Left renal pelvis (tissue), 4 donors: ENCODE data around the gene GLRX5. TPM values are rescaled to one million over a fixed set of nuclear protein-coding genes. Genes with fewer than 3 reads are reported as not detected.

Experiments used
- DNase-seq, 4 donors: peaks; one replicate each; pipeline ENCODE4 v3.0.0-alpha.2; 2013; ENCODE audit warnings: low read depth in 4 of 4, low spot score in 3 of 4
- polyA plus RNA-seq, 4 donors: library from polyadenylated mRNA; unstranded; fragments of 120-200 nt; gene quantifications; one replicate each; pipeline ENCODE4 v1.2.1, GENCODE V29; 2013; ENCODE audit not compliant: insufficient read length in 4 of 4

Gene GLRX5
- polyA plus RNA-seq, 4 donors, result 70.2 to 95.1 (median 76.7) TPM

DNA sequence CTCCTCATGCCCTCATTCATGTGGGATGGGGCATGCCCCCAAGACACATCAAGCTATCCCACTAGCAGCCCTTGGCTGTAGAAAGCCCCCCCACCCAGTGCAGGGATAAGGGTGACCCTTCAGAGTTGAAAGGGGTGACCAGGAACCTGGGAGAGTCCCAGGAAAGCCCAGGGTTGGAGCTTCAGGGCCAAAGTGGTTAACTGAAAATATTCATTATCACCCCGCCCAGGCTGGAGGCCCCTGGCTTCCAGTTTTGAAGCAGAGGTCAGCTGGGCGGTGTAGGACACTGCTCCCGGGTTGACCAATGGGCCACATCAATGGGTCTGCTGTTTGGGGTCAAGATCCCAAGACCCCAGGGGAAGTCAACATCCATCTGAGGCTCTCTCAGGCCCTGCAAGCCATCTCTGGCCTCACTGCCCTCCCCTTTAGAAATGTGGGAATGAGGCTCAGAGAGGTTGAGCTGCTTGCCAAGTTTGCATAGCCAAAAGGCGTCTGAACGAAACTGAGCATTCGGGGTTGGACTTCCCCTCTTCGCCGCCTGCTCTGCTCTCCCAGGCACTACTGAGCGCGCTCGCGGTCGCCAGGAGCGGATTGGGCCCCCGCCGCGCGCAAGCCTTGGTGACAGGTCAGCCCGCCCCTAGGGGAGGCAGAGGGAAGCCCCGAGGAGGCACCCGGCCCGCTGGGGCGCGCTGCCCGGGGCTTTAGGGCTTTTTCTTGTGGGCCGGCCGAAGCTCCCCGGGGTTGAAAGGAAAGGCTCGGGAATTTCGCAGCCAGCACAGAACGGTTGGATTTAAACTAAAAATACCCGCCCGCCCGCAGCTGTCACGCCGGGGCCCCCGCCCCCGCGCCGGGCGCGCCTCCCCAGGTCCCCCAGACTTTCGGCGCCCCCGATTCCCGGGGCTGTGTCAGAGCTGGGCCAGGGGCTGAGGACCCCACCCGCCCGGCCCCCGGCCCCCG is 19.0 kb upstream of the GLRX5 start:
- no peak for DNase-seq

DNA sequence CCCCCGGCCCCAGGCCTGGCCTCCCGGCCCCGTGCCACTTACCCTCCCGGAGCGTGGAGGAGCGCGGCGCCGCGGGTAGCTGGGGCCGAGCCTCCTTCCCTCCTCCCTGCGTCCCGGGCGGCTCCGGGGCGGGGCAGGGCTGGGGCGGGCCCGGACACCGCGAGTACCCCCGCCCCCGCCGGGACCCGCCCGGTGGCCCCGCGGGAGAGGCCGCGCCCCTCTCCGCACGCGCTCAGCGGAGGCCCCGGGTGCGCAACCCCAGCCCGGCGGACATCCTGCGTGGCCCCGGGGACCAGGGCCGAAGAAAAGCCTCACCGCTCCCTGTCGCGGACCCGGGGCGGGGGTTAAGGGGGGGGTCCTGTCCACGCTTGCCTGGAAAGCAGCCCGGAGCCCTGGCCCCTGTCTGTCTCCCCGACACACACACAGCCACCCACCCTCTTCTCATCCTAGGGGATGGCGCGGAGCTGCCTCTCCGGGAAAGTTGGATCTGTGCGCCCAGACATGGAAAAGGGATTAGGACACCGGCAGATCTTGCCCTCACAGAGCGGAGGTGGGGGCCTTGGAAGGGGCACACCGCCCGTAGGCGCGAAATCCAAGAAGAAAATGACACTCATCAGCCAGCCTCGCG is 18.2 kb upstream of the GLRX5 start, which contains the start of gene SYNE3:
Gene SYNE3 (minus strand): TSS at position 97 of the 628 bp plus-strand sequence. CDS start 40,829 bp downstream, outside the sequence.
- DNase-seq, result no peak

DNA sequence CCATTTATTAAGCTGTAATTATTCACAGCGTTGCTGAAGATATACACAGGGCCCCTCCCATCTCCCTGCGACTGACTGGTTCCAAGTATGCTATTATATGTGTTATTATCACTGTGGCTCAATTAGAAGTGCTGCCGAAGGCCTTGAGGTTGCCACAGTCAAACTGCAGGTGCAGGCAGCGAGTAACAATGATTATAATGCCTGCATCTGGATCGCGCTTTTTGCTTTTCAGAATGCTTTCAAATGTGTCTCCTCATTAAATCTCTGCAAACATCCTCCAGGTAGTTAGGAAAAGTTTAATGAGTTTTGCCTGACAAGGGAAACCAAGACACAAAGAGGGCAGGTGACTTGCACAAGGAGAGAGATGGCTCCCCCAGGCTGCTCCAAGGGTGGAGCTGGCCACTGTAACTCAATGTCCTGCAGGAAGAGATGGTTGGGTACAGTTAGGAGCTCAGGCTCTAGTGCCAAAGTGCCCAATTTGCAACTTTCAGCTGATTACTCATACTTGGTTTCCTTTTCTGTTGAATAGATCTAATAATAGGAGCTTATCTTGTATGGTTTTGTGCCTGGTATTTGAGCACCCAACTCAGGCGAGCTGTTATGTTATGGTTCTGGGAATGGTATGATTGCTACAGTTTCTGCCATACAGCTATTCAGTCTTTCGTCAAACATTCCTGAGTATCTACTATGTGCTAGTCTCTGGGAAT is 16.7 kb upstream of the GLRX5 start:
- no peak for DNase-seq

- no peak for DNase-seq
Measured at GRCh38 chr14:95519699-95520098, 15.2 kb upstream of the GLRX5 start.

DNA sequence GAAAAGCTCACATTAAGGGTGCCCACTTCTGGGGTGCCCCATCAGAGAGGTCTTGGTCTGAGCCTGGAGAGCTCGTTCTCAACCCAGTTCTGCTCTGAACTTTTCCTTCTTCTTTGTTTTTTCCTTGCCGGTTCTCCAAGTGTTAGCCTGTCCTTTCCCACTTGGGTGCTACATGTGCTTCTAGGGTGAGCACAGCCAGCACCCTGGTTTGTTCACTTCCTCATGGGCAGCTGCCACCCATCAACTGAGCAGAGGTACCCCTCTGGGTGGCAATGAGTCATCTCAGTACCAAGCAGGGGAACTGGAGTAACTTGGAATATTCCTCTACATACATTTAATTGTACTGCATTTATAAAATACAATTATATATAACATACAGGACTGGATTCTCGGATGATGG is 14.5 kb upstream of the GLRX5 start:
- DNase-seq, result no peak

DNA sequence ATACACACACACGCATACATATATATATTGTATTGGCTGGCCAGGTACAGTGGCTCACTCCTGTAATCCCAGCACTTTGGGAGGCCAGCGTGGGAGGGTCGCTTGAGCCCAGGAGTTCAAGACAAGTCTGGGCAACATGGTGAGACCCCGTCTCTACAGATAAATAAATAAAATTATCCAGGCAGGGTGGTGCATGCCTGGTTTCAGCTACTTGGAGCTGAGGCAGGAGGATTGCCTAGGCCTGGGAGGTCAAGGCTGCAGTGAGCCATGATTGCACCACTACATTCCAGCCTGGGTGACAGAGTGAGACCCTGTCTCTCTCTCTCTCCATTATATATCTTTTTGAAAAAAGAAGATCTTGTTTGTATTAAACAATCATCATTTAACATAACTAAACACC is 13.8 kb upstream of the GLRX5 start:
- DNase-seq, result no peak

GRCh38 chr14:95522116-95522515 is 12.7 kb upstream of the GLRX5 start:
- no peak for DNase-seq

DNA sequence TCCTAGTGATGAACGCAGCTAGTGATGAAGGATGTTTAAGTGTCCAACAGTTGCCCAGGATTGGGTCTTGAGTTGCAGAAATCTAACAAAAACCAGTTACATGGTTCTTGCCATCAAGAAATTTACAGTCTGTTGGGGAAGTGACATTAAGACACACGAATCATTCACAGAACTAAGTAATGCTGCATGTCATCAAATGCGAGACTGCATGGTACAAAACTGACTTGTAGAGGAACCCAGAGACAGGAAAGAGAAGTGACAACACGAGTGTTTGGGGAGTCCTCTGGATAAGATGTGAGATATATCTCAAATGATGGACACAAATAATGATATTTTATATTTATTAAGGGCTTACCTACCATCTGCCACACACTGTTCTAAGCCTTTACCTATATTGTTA is 12.3 kb upstream of the GLRX5 start:
- DNase-seq, result no peak

DNA sequence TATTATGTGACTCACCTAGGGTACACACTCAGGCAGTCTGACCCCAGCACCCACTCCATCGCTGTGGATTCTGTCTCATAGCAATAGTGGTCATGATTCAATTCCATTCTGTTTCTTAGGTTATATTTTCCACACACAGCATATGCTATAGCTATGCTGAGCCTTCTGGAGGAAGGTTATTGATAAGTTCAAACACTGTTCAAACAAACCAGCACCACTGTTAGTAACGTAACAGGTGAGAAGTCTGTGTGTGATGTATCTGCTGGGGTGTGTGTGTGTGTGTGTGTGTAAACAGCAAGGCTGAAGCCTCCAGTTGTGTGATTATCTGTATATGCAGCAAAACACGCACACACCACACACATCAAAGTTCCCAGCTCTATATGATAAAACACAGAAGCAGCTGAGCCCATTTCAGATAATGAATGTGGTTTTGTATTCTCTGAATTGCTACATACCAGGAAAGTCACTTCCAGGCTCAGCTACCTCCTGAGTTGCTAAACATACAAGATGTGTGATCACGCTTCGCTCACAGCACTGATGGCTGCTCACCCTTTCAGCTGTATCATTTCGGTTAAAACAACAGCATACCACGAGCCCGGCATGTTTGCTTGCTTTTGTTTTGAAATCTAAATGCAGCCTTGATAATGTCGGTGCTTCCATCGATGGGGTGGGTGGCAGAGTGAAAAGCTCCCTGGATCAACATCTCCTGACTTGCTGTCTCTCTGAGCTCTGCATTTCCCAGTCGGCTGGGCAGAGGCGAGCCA is 11.6 kb upstream of the GLRX5 start:
- no peak for DNase-seq

DNA sequence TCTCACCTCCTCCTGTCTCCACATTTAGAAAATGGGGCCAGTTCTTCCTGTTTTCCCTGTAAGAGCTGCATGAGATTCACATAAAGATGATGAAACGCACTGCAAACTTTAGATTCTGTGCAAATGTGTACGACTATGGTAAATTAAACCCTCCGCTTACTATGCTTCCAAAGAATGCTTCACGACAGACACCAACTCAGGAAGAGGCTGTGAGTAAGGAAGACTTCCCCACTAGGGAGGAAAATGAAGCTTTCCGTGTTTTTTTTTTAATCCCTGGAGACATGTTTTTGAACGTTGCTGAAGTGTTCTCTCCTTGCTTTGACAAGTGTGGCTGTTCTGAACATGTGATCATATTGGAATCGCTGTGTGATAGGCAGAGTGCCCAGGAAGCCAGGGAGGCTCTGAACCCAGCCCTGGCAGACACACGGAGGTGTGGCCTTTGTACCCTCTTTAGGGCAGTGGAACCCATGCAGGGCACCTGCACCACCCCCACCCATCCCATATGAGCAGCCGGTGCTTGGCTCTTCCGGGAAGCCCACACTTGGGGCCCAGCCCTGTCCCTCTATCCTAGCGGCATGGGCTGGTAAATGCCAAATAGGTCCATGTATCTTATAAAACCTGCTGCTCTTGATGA is 10.9 kb upstream of the GLRX5 start:
- DNase-seq, result no peak

GRCh38 chr14:95524706-95525512 is 9.9 kb upstream of the GLRX5 start:
- no peak for DNase-seq

DNA sequence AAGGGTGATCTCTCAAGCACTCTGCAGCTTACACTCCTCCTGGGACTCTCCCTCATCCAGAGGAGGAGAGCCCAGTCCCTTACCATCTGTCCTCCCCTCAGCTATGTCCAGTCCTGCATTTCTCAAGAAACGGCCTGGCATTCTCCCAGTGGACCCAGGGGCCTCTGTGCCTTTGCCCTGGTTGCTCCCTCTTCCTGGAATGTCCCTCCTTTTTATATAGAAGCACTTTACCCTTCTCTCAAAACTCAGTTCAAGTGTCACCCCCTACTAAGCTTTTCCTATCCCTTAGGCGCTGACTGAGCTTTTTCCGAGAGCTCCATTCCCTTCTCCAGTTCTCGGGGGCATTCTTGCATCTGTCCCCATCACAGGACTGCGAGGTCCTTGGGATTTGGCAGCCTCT is 8.9 kb upstream of the GLRX5 start:
- no peak for DNase-seq

- no peak for DNase-seq
Measured at GRCh38 chr14:95526483-95527386, 8.1 kb upstream of the GLRX5 start.

DNA sequence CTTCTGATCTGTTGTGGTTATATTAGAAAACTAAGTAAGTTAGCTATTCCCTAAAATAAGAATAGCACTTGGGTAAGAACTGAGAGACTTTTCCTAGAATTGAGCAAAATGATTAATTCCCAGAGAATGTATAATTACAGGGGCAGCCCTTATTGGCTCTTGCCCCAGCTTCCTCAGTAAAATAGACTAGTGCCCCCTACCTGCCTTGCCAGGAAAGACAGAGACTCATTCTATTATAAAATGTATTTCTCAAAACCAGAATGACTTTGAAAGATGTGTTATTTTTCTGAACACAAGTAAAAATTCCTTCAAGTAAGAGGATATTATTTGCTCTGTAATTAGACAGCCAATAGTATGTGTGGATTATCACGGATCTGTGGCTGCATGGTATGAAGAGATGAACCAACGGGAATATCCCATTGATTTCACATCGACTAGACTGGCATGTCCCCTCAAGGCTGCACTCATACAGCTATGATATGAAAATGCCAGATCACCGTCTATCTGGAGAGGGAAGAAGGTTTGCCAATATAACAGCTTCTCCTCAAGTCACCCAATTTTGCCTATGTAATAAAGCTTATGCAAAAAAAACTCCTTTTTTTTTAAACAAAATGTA is 7.4 kb upstream of the GLRX5 start:
- no peak for DNase-seq

DNA sequence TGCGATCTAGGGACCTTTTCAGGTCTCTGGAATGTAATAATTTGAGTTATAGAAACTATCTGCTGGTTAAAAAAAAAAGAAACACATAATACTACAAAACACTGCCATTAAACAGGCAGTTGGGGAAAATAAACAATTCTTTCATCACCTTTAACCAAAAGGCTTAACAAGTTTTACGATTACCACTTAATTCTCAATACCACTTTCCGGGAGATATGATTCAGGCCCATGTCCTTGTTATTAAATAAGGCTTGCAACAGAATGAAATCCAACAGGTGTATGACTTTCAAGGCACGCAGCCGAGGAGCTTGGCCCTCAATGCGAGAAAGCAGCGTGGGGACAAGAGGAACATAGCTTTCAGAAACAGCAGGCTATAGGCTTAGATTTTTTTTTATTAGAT is 5.6 kb upstream of the GLRX5 start:
- no peak for DNase-seq

- no peak for DNase-seq
Measured at GRCh38 chr14:95530473-95531276, 4.2 kb upstream of the GLRX5 start.

- no peak for DNase-seq
Measured at GRCh38 chr14:95531473-95531872, 3.4 kb upstream of the GLRX5 start.
